Measurements from ENCODE around the gene ROCK1.

GRCh38 chr18:21105936-21106335 lies 5.7 kb downstream of the ROCK1 start:
- TF ChIP-seq, protein P1, sequence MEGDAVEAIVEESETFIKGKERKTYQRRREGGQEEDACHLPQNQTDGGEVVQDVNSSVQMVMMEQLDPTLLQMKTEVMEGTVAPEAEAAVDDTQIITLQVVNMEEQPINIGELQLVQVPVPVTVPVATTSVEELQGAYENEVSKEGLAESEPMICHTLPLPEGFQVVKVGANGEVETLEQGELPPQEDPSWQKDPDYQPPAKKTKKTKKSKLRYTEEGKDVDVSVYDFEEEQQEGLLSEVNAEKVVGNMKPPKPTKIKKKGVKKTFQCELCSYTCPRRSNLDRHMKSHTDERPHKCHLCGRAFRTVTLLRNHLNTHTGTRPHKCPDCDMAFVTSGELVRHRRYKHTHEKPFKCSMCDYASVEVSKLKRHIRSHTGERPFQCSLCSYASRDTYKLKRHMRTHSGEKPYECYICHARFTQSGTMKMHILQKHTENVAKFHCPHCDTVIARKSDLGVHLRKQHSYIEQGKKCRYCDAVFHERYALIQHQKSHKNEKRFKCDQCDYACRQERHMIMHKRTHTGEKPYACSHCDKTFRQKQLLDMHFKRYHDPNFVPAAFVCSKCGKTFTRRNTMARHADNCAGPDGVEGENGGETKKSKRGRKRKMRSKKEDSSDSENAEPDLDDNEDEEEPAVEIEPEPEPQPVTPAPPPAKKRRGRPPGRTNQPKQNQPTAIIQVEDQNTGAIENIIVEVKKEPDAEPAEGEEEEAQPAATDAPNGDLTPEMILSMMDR (IDR thresholded peaks at IDR 0.05) = no peak
- TF ChIP-seq POLR2A (IDR thresholded peaks at IDR 0.05) = no peak

Data from Peyer's patch (tissue), 4 donors.